GM23338 (cell line): ENCODE measurements around the gene RAP1GAP2. TPM values are rescaled to one million over a fixed set of nuclear protein-coding genes. Genes with fewer than 3 reads are reported as not detected.

Experiments used
- ATAC-seq: fragments of 200-7000 bp; cut with Tn5 transposase; 3 replicates; pipeline ENCODE4 v1.9.1; 2020
- DNase-seq: peaks from one replicate; pipeline ENCODE4 v3.0.0-alpha.2; 2015; ENCODE audit warnings: low spot score
- H2AFZ ChIP-seq: fragments of 200-600 bp; sonication (generic); 2 replicates; pipeline ENCODE4 v1.8.0; 2016; ENCODE audit warnings: antibody characterized with exemption, mild to moderate bottlenecking, moderate library complexity
- H3F3A ChIP-seq: fragments of 200-600 bp; sonication (generic); replicated peaks from 2 replicates; pipeline ENCODE4 v1.8.0; 2017; ENCODE audit warnings: antibody characterized with exemption, mixed run types, low read depth
- H3K27ac ChIP-seq: fragments of 200-600 bp; sonication (generic); 2 replicates; pipeline ENCODE4 v1.6.1; 2016; ENCODE audit warnings: low read depth
- H3K27me3 ChIP-seq: fragments of 200-600 bp; sonication (generic); 2 replicates; pipeline ENCODE4 v1.8.0; 2016; ENCODE audit warnings: mild to moderate bottlenecking, mixed run types, moderate library complexity; ENCODE audit not compliant: insufficient read depth
- H3K36me3 ChIP-seq: fragments of 200-600 bp; sonication (generic); 2 replicates; pipeline ENCODE4 v1.8.0; 2016; ENCODE audit warnings: mild to moderate bottlenecking; ENCODE audit not compliant: insufficient read depth
- H3K4me1 ChIP-seq: fragments of 200-600 bp; sonication (generic); 2 replicates; pipeline ENCODE4 v1.8.0; 2016; ENCODE audit warnings: mild to moderate bottlenecking, moderate library complexity; ENCODE audit not compliant: insufficient read depth
- H3K4me2 ChIP-seq: fragments of 200-600 bp; sonication (generic); 2 replicates; pipeline ENCODE4 v1.7.1; 2017; ENCODE audit warnings: mixed run types
- H3K4me3 ChIP-seq: fragments of 200-600 bp; sonication (generic); 2 replicates; pipeline ENCODE4 v1.6.1; 2016; ENCODE audit warnings: mixed run types
- H3K79me2 ChIP-seq: fragments of 200-600 bp; sonication (generic); replicated peaks from 2 replicates; pipeline ENCODE4 v1.8.0; 2017; ENCODE audit warnings: mild to moderate bottlenecking; ENCODE audit not compliant: insufficient read depth
- H3K9me2 ChIP-seq: fragments of 200-600 bp; sonication (generic); 2 replicates; pipeline ENCODE4 v1.8.0; 2017; ENCODE audit not compliant: insufficient read depth
- H4K20me1 ChIP-seq: fragments of 200-600 bp; sonication (generic); replicated peaks from 2 replicates; pipeline ENCODE4 v1.8.0; 2017; ENCODE audit warnings: mild to moderate bottlenecking; ENCODE audit not compliant: insufficient read depth
- H3K27ac Mint-ChIP-seq: 2 replicates; pipeline ENCODE4 v1.8.0; 2020; ENCODE audit warnings: inconsistent platforms, mild to moderate bottlenecking, moderate library complexity, mixed read lengths
- H3K27me3 Mint-ChIP-seq: 3 replicates; pipeline ENCODE4 v1.8.0; 2022; ENCODE audit warnings: low read depth, mild to moderate bottlenecking, moderate library complexity, mixed read lengths, inconsistent platforms; ENCODE audit not compliant: insufficient read depth, poor library complexity
- H3K36me3 Mint-ChIP-seq: 3 replicates; pipeline ENCODE4 v1.8.0; 2021; ENCODE audit warnings: low read depth, mild to moderate bottlenecking, inconsistent platforms, moderate library complexity, mixed read lengths
- H3K4me1 Mint-ChIP-seq: 3 replicates; pipeline ENCODE4 v1.8.0; 2020; ENCODE audit warnings: mild to moderate bottlenecking, inconsistent platforms, mixed read lengths
- H3K4me3 Mint-ChIP-seq: 3 replicates; pipeline ENCODE4 v1.8.0; 2021; ENCODE audit warnings: moderate library complexity, mild to moderate bottlenecking, inconsistent platforms, mixed read lengths
- H3K9me3 Mint-ChIP-seq: 3 replicates; pipeline ENCODE4 v1.8.0; 2020; ENCODE audit warnings: moderate library complexity, mild to moderate bottlenecking, inconsistent platforms, mixed read lengths
- CREB1 ChIP-seq: fragments of 250-450 bp; sonication (Bioruptor Pico); IDR thresholded peaks from 2 replicates; pipeline ENCODE4 v1.5.0; 2020; ENCODE audit warnings: low read depth, mild to moderate bottlenecking, moderate library complexity
- NANOG ChIP-seq: IDR thresholded peaks from 2 replicates; pipeline ENCODE4 v1.6.1; 2016; ENCODE audit warnings: antibody characterized with exemption, borderline replicate concordance
- REST ChIP-seq: IDR thresholded peaks from one replicate; pipeline ENCODE4 v1.6.1; 2018; ENCODE audit warnings: antibody characterized with exemption; ENCODE audit not compliant: unreplicated experiment
- ZNF331 ChIP-seq: fragments of 250-450 bp; sonication (Bioruptor Pico); IDR thresholded peaks from 2 replicates; pipeline ENCODE4 v1.5.0; 2020; ENCODE audit warnings: low read depth, mild to moderate bottlenecking, moderate library complexity
- ZNF462 ChIP-seq: fragments of 250-450 bp; sonication (Bioruptor Pico); IDR thresholded peaks from 2 replicates; pipeline ENCODE4 v1.5.0; 2020; ENCODE audit warnings: mild to moderate bottlenecking, moderate library complexity
- polyA plus RNA-seq: library from polyadenylated mRNA; unstranded; fragments of >200 nt; fragmentation: Nextera tagmentation; extraction: Ambion mirVana; gene quantifications from 2 replicates; pipeline ENCODE4 v1.2.1, GENCODE V29; 2016
- total RNA-seq: library from RNA; depleted of rRNA; stranded (reverse); fragments of >200 nt; shearing (Covaris generic); gene quantifications from 2 replicates; pipeline ENCODE4 v1.2.3, GENCODE V29; 2014

The RAP1GAP2 gene
- total and polyA plus RNA-seq, 2 experiments from 2014 or later, result 17.8 to 46.1 TPM

GRCh38 chr17:2871720-2872119, 75.5 kb downstream of the RAP1GAP2 start:
- no peaks in the 10 kb centered on the region for H3K27me3 ChIP-seq
- Mint-ChIP-seq H3K36me3 (peaks cover 10% of the 10 kb centered on the region), H3K27me3 (peaks cover 26% of the 10 kb centered on the region), H3K4me1 (peaks cover 80% of the 10 kb centered on the region), H3K9me3 (no peaks in the 10 kb centered on the region), H3K4me3 (no peak overlapping the region; the same call in 2 of the 3 replicates), H3K27ac (peak overlapping the region; percentile 88)
- H3K4me2 ChIP-seq, result peak overlapping the region; percentile 64; the same call in 1 of the 2 replicates
- 0 out of 2 replicates have a peak overlapping the region, but pooled peaks have one; percentile 8 for H3K4me3 ChIP-seq
- ATAC-seq (no peak), DNase-seq (no peak)
- no peak for TF ChIP-seq NANOG
- no peak for TF ChIP-seq CREB1
- TF ChIP-seq ZNF331 (CRISPR knock-in tag), result no peak
- TF ChIP-seq REST, result no peak
- H4K20me1 ChIP-seq, result peaks cover 7% of the 10 kb centered on the region
- peak overlapping the region; percentile 70 for H3K27ac ChIP-seq
- peaks cover 30% of the 10 kb centered on the region for H3F3A ChIP-seq
- H3K36me3 ChIP-seq, result no peaks in the 10 kb centered on the region
- H3K9me2 ChIP-seq, result no peaks in the 10 kb centered on the region
- H2AFZ ChIP-seq, result no peak overlapping the region
- H3K79me2 ChIP-seq, result peaks cover 71% of the 10 kb centered on the region
- peaks cover 60% of the 10 kb centered on the region for H3K4me1 ChIP-seq

GRCh38 chr17:2872282-2872681, 76.0 kb downstream of the RAP1GAP2 start:
- TF ChIP-seq ZNF462 (CRISPR knock-in tag) (peak; percentile 67), CREB1 (no peak)
- ATAC-seq (peak; percentile 20), DNase-seq (peak; percentile 73)
- Histone ChIP-seq H3K4me2 (peak overlapping the region; percentile 64; the same call in 1 of the 2 replicates), H3K27ac (peak overlapping the region; percentile 70), H3K9me2 (no peaks in the 10 kb centered on the region), H4K20me1 (peaks cover 1% of the 10 kb centered on the region; the same call in 1 of the 2 replicates), H3K4me1 (peaks cover 56% of the 10 kb centered on the region), H3K27me3 (no peaks in the 10 kb centered on the region), H3K79me2 (peaks cover 71% of the 10 kb centered on the region), H3K4me3 (0 out of 2 replicates have a peak overlapping the region, but pooled peaks have one; percentile 8), H3K36me3 (no peaks in the 10 kb centered on the region), H2AFZ (no peak overlapping the region), H3F3A (peaks cover 26% of the 10 kb centered on the region)
- H3K36me3 Mint-ChIP-seq, result peaks cover 10% of the 10 kb centered on the region
- H3K27me3 Mint-ChIP-seq, result peaks cover 26% of the 10 kb centered on the region
- H3K9me3 Mint-ChIP-seq, result no peaks in the 10 kb centered on the region
- H3K4me3 Mint-ChIP-seq, result no peak overlapping the region
- H3K4me1 Mint-ChIP-seq, result peaks cover 77% of the 10 kb centered on the region
- H3K27ac Mint-ChIP-seq, result peak overlapping the region; percentile 88
